Erythroblast (primary cell): ENCODE results near the gene PROSER3.

Source experiments
- GATA1 ChIP-seq: IDR thresholded peaks from 2 replicates; pipeline ENCODE4 v1.6.1; 2011; ENCODE audit warnings: low read depth, mild to moderate bottlenecking, control low read depth, low read length, moderate library complexity
- POLR2A ChIP-seq: IDR thresholded peaks from 2 replicates; pipeline ENCODE4 v1.6.1; 2011; ENCODE audit warnings: mild to moderate bottlenecking, low read length

DNA sequence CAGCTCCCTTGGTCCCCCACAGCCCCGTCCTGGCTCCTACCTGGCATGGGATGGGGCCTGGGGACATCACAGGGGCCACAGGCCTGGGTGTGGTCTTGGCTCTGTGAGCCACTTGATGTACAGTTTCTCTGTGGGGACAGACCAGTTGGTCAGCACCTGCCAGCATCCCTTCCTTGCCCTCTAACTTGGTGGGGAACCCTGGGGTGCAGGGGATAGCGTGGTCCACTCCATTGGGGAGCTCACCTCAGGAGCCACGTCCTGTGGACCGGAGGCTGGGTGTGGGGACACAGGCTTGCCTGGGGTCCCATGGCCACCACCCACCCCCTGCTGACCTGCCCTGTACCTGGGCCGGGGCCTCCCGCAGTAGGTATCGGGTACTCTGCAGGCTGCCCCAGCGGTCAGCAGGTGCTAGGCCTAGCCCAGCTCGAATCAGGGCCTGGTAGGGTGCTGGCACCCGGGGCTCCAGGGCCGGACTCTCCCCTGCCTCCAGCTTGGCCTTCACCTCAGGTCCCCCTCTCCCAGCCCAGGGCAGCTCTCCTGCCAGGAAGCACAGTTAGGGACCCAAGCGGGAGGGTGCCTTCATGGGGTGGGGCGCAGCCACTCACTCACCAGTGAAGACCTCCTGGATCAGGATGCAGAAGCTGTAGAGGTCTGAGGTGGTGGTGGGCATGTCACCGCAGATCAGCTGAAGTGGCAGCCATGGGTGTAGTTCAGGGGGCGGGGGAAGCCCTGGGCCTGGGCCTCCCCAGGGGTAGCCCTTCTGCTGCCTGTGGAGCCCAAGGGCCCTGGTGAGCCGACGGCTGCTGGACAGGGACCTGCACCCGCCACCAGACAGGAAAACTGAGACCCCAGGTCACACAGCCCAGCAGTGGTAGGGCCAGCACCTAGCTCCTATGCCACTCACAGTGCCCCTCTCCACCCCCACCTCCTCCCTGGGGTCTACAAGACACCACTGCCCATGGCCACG, 32.3 kb downstream of the PROSER3 start:
- TF ChIP-seq POLR2A (no peak), GATA1 (no peak)
